ENCODE results near the gene HOXB9. TPM values are rescaled to one million over a fixed set of nuclear protein-coding genes. Genes with fewer than 3 reads are reported as not detected.
A peak's percentile ranks its signal among the peaks of the same experiment; 100 is the strongest.

The HOXB9 gene
- total RNA-seq, 1 experiment from 2014 or later = not detected

- H2BK5ac ChIP-seq (ENCODE audit: insufficient read length, low read length) = no peak overlapping the region
- no peaks in the 10 kb centered on the region for H3K9me3 ChIP-seq (ENCODE audit: control insufficient read depth, low read depth, low read length)
- no peak overlapping the region for H3K4me2 ChIP-seq (ENCODE audit: insufficient read depth, insufficient read length, low read length)
- no peak overlapping the region for H3K18ac ChIP-seq (ENCODE audit: insufficient read length, low read depth, low read length)
- H3K14ac ChIP-seq (ENCODE audit: insufficient read depth, low read length) = no peak overlapping the region
- H3K27me3 ChIP-seq (ENCODE audit: insufficient read depth, low read length) = peaks cover 96% of the 10 kb centered on the region
- no peak for TF ChIP-seq CTCF (conservative IDR thresholded peaks at IDR 0.05)
- no peak overlapping the region for H4K91ac ChIP-seq (ENCODE audit: insufficient read length, low read depth, low read length)
- H2BK120ac ChIP-seq (ENCODE audit: low read depth, low read length, poor library complexity, severe bottlenecking) = no peak overlapping the region
- no peak overlapping the region for H4K8ac ChIP-seq (replicated peaks; ENCODE audit: insufficient read length, low read depth, low read length)
- H2AFZ ChIP-seq (ENCODE audit: low read length) = no peak overlapping the region
- H3K4me1 ChIP-seq (ENCODE audit: insufficient read depth, low read length) = no peaks in the 10 kb centered on the region
- peaks cover 7 to 19% of the 10 kb centered on the region in 2 experiments; a peak in 4 of 5 replicates for H3K9me3 Mint-ChIP-seq
- WGBS (ENCODE audit: extremely low coverage, insufficient read length, low lambda C conversion rate) = no CpG with 5 or more reads among the region's 43 CpGs
- peak overlapping the region in 1 of 2 experiments; percentile 59; a peak in 4 of 5 replicates for H3K4me3 Mint-ChIP-seq
- H2BK20ac ChIP-seq (ENCODE audit: low read depth, low read length, poor library complexity, severe bottlenecking) = no peak overlapping the region
- H3K56ac ChIP-seq (ENCODE audit: insufficient read length, low read depth, low read length) = no peak overlapping the region
- H3T11ph ChIP-seq (ENCODE audit: low read length) = no peak overlapping the region
- no peaks in the 10 kb centered on the region for H4K20me1 ChIP-seq (ENCODE audit: control insufficient read depth, insufficient read depth, insufficient read length)
- no peak overlapping the region for H3K4ac ChIP-seq (ENCODE audit: low read depth, low read length)
- DNase-seq = no peak
- H3K27ac Mint-ChIP-seq = no peak overlapping the region
- no peaks in the 10 kb centered on the region; a peak in 2 of 7 replicates for H3K36me3 Mint-ChIP-seq (ENCODE audit: insufficient read depth in 1 of 3, low read depth in 3 of 3)
- H3K23me2 ChIP-seq (ENCODE audit: insufficient read length, low read depth, low read length, poor library complexity, severe bottlenecking) = no peaks in the 10 kb centered on the region
- no peak overlapping the region for H2BK15ac ChIP-seq (ENCODE audit: low read depth, low read length)
- no peaks in the 10 kb centered on the region for H3K79me2 ChIP-seq (ENCODE audit: insufficient read depth, low read length)
- H2BK12ac ChIP-seq (ENCODE audit: insufficient read length, low read depth, low read length) = no peak overlapping the region
- H3K27ac ChIP-seq (ENCODE audit: insufficient read length, low read depth, low read length) = no peak overlapping the region
- H3K27me3 Mint-ChIP-seq (ENCODE audit: low read depth) = peaks cover 59% of the 10 kb centered on the region
- H2AK5ac ChIP-seq (ENCODE audit: insufficient read length, low read length) = no peak overlapping the region
- H3K79me1 ChIP-seq (ENCODE audit: insufficient read depth, low read depth, low read length, poor library complexity, severe bottlenecking) = no peaks in the 10 kb centered on the region
- peaks cover 2 to 31% of the 10 kb centered on the region in 2 experiments for H3K4me1 Mint-ChIP-seq
- no peak overlapping the region for H3K9ac ChIP-seq (ENCODE audit: extremely low read depth, insufficient read length, low read length)
- H4K5ac ChIP-seq (ENCODE audit: insufficient read length, low read depth, low read length) = no peak overlapping the region
- no peak overlapping the region for H3K23ac ChIP-seq (ENCODE audit: insufficient read length, low read depth, low read length)
Measured at GRCh38 chr17:48578616-48579470, 47.3 kb downstream of the HOXB9 start.

Data from H9 (cell line).